LNCAP (cell line): ENCODE measurements around the gene TPP1.

Experiments
- CTCF ChIP-seq: fragments of 450-650 bp; IDR thresholded peaks from 2 replicates; pipeline ENCODE4 v1.5.1; 2017; ENCODE audit warnings: mild to moderate bottlenecking

The TPP1 gene

GRCh38 chr11:6629892-6630631 lies 10.8 kb upstream of the TPP1 start:
- no peak for TF ChIP-seq CTCF

GRCh38 chr11:6629573-6629891 lies 10.3 kb upstream of the TPP1 start:
- TF ChIP-seq CTCF: no peak

- no peak for TF ChIP-seq CTCF
These were observed 9.3 kb upstream of the TPP1 start for GRCh38 chr11:6628526-6628925.

GRCh38 chr11:6627762-6628241 lies 8.6 kb upstream of the TPP1 start:
- no peak for TF ChIP-seq CTCF

- no peak for TF ChIP-seq CTCF
These were observed 7.9 kb upstream of the TPP1 start for GRCh38 chr11:6626971-6627761.

- TF ChIP-seq CTCF: no peak
These were observed 6.7 kb upstream of the TPP1 start for GRCh38 chr11:6625832-6626420.

GRCh38 chr11:6625156-6625831 lies 6.1 kb upstream of the TPP1 start:
- no peak for TF ChIP-seq CTCF
